T-cell (primary cell): ENCODE data around the gene KRCC1. TPM values are rescaled to one million over a fixed set of nuclear protein-coding genes. Genes with fewer than 3 reads are reported as not detected.
"Not testable (repeated sequence)": the region's sequence is repeated elsewhere in the genome, so short reads cannot be mapped to it uniquely, and the experiment has no call there.

Experiments
- ATAC-seq, 4 experiments: fragments of 200-7000 bp in 3 of 4; fragments of 150-1000 bp in 1 of 4; cut with Tn5 transposase; replicated peaks in 1 of 4; 1 replicate in 3 of 4; 2 replicates in 1 of 4; pipeline ENCODE4 v1.10.0; 2021; ENCODE audit warnings: moderate library complexity in 3 of 4, mild to moderate bottlenecking in 2 of 4, moderate number of reproducible peaks in 1 of 4
- CTCF ChIA-PET, 2 donors: fragments of 300-600 bp; sonication (Branson Sonifier 250); formaldehyde crosslinking; loops; one replicate each; lab custom pipeline; 2022; ENCODE audit warnings: antibody characterized with exemption in 2 of 2; lab: Charles Lee
- POLR2A ChIA-PET, 2 donors: fragments of 300-600 bp; sonication (Branson Sonifier 250); formaldehyde crosslinking; loops; one replicate each; lab custom pipeline; 2022; ENCODE audit warnings: antibody characterized with exemption in 2 of 2; lab: Charles Lee
- DNase-seq, 35 experiments: peaks; one replicate each; pipeline versions ENCODE4 v3.0.0 to v3.0.0-alpha.2; 2013 to 2023
- H3K27ac ChIP-seq: one replicate; pipeline ENCODE4 v1.5.1; 2013; ENCODE audit warnings: low read length
- H3K27me3 ChIP-seq, 2 experiments: replicated peaks in 1 of 2; 1 replicate in 1 of 2; 2 replicates in 1 of 2; pipeline versions ENCODE4 v1.6.1 to v1.7.0; 2013; ENCODE audit warnings: low read length in 1 of 2, mixed read lengths in 1 of 2; ENCODE audit not compliant: control insufficient read depth in 2 of 2, insufficient read depth in 2 of 2; ENCODE audit errors: extremely low read depth in 1 of 2
- H3K36me3 ChIP-seq, 2 donors: 1 replicate in 1 of 2; 2 replicates in 1 of 2; pipeline versions ENCODE4 v1.6.1 to v1.7.0; 2013; ENCODE audit warnings: low read length in 1 of 2; ENCODE audit not compliant: control insufficient read depth in 2 of 2, insufficient read depth in 1 of 2; ENCODE audit errors: extremely low read depth in 1 of 2
- H3K4me1 ChIP-seq, 2 experiments: 1 replicate in 1 of 2; 2 replicates in 1 of 2; pipeline versions ENCODE4 v1.6.1 to v1.7.0; 2013; ENCODE audit warnings: low read length in 2 of 2, mixed read lengths in 1 of 2; ENCODE audit not compliant: insufficient read depth in 2 of 2, control insufficient read depth in 1 of 2; ENCODE audit errors: extremely low read depth in 1 of 2
- H3K4me3 ChIP-seq, 2 donors: 1 replicate in 1 of 2; 2 replicates in 1 of 2; pipeline versions ENCODE4 v1.5.1 to v1.7.0; 2013; ENCODE audit warnings: mild to moderate bottlenecking in 2 of 2, low read length in 1 of 2, moderate library complexity in 1 of 2; ENCODE audit not compliant: control insufficient read depth in 1 of 2; ENCODE audit errors: extremely low read depth in 1 of 2
- H3K9me3 ChIP-seq: 2 replicates; pipeline ENCODE4 v1.7.0; 2013
- H3K27ac Mint-ChIP-seq, 2 donors: one replicate each; pipeline ENCODE4 v1.8.0; 2020 to 2021; ENCODE audit warnings: mild to moderate bottlenecking in 2 of 2, mixed read lengths in 2 of 2
- H3K27me3 Mint-ChIP-seq, 2 donors: one replicate each; pipeline ENCODE4 v1.8.0; 2021 to 2022; ENCODE audit warnings: mixed read lengths in 2 of 2
- H3K36me3 Mint-ChIP-seq: one replicate; pipeline ENCODE4 v1.8.0; 2021; ENCODE audit warnings: mixed read lengths
- H3K4me1 Mint-ChIP-seq, 3 donors: one replicate each; pipeline ENCODE4 v1.8.0; 2020 to 2022; ENCODE audit warnings: mixed read lengths in 3 of 3, mild to moderate bottlenecking in 1 of 3
- H3K4me3 Mint-ChIP-seq, 3 donors: one replicate each; pipeline ENCODE4 v1.8.0; 2020 to 2022; ENCODE audit warnings: mild to moderate bottlenecking in 3 of 3, mixed read lengths in 3 of 3, moderate library complexity in 3 of 3
- H3K9me3 Mint-ChIP-seq, 3 donors: one replicate each; pipeline ENCODE4 v1.8.0; 2020 to 2022; ENCODE audit warnings: mixed read lengths in 3 of 3
- whole genome bisulfite sequencing: methylation state at CpG from one replicate; pipeline ENCODE4 v1.1.5; 2013; ENCODE audit warnings: missing lambda C conversion rate; ENCODE audit not compliant: insufficient coverage; 5-methylcytosine and 5-hydroxymethylcytosine counted together
- total RNA-seq, 35 experiments: library from RNA in 6 of 35; stranded (reverse) in 6 of 35; fragments of 120-200 nt in 1 of 35; gene quantifications; one replicate each; pipeline versions ENCODE4 v1.2.1 to v1.2.4 and lab custom pipeline; 2013 to 2026

Gene KRCC1
- total RNA-seq, 5 donors from 2014 or later (not counting 1 experiment from before 2014, with no cell fraction given) = 9.0 to 24.9 (median 20.7) TPM

- WGBS = no CpG with 5 or more reads among the region's 1 CpG
- H3K36me3 ChIP-seq = no peaks in the 10 kb centered on the region
- no peak for ATAC-seq
- CTCF ChIA-PET = interaction anchor here in 1 of 2 donors (0.7 kb wide), 1 partner anchor 9 kb away, joined by 3 read pairs; no protein-coding TSS in a partner anchor
- no peak overlapping the region for H3K27ac ChIP-seq
- no peaks in the 10 kb centered on the region for H3K27me3 ChIP-seq
- no peaks in the 10 kb centered on the region for H3K9me3 ChIP-seq
- peak in 1 of 35 experiments; percentile 0 for DNase-seq
- H3K27me3 Mint-ChIP-seq = no peaks in the 10 kb centered on the region
- no peak overlapping the region for H3K27ac Mint-ChIP-seq
- no peak overlapping the region for H3K4me3 ChIP-seq
- H3K9me3 Mint-ChIP-seq = no peaks in the 10 kb centered on the region
- no peaks in the 10 kb centered on the region for H3K4me1 Mint-ChIP-seq
- POLR2A ChIA-PET = interaction anchor here in 1 of 2 donors (0.5 kb wide), 1 partner anchor 696 kb away, joined by 4 read pairs; the partner anchor contains the start of gene RPIA
- no peak overlapping the region for H3K4me3 Mint-ChIP-seq
- H3K36me3 Mint-ChIP-seq = no peaks in the 10 kb centered on the region
- no peaks in the 10 kb centered on the region for H3K4me1 ChIP-seq
These were observed 59.8 kb downstream of the KRCC1 start for GRCh38 chr2:87995756-87996155.

GRCh38 chr2:87994304-87994850 lies 61.2 kb downstream of the KRCC1 start:
- H3K27ac ChIP-seq, ATAC-seq, H3K4me3 Mint-ChIP-seq, H3K36me3 Mint-ChIP-seq, H3K4me1 ChIP-seq, H3K9me3 ChIP-seq, H3K27me3 Mint-ChIP-seq, H3K4me3 ChIP-seq, H3K9me3 Mint-ChIP-seq, POLR2A ChIA-PET, CTCF ChIA-PET, H3K27me3 ChIP-seq, H3K36me3 ChIP-seq, H3K4me1 Mint-ChIP-seq, H3K27ac Mint-ChIP-seq, DNase-seq: not testable (repeated sequence)
- no CpG with 5 or more reads among the region's 7 CpGs for WGBS

GRCh38 chr2:87992569-87992968 lies 63.0 kb downstream of the KRCC1 start:
- H3K9me3 Mint-ChIP-seq, H3K4me1 ChIP-seq, CTCF ChIA-PET, H3K27ac ChIP-seq, H3K36me3 ChIP-seq, DNase-seq, H3K9me3 ChIP-seq, ATAC-seq, H3K36me3 Mint-ChIP-seq, H3K4me3 ChIP-seq, H3K4me1 Mint-ChIP-seq, H3K27me3 ChIP-seq, H3K27ac Mint-ChIP-seq, H3K27me3 Mint-ChIP-seq, H3K4me3 Mint-ChIP-seq, POLR2A ChIA-PET: not testable (repeated sequence)
- WGBS = no CpG with 5 or more reads among the region's 3 CpGs

- H3K4me1 Mint-ChIP-seq = not testable (repeated sequence)
These were observed 68.1 kb downstream of the KRCC1 start for GRCh38 chr2:87987473-87987872.

GRCh38 chr2:87985902-87986301 lies 69.7 kb downstream of the KRCC1 start:
- ATAC-seq, H3K27ac ChIP-seq, CTCF ChIA-PET, DNase-seq, H3K27me3 Mint-ChIP-seq, POLR2A ChIA-PET, H3K4me1 Mint-ChIP-seq, H3K4me3 Mint-ChIP-seq, H3K27me3 ChIP-seq, H3K27ac Mint-ChIP-seq, H3K4me3 ChIP-seq, H3K36me3 Mint-ChIP-seq, H3K36me3 ChIP-seq, H3K4me1 ChIP-seq, H3K9me3 ChIP-seq, H3K9me3 Mint-ChIP-seq: not testable (repeated sequence)
- WGBS = no CpG with 5 or more reads among the region's 5 CpGs

More at GRCh38 chr2:87987473-87987872, 68.1 kb downstream of the KRCC1 start:
- H3K27me3 Mint-ChIP-seq, H3K4me1 ChIP-seq, H3K27ac ChIP-seq, H3K9me3 ChIP-seq, H3K36me3 Mint-ChIP-seq, H3K36me3 ChIP-seq, H3K4me3 ChIP-seq, POLR2A ChIA-PET, DNase-seq, H3K4me3 Mint-ChIP-seq, CTCF ChIA-PET, H3K27ac Mint-ChIP-seq, H3K9me3 Mint-ChIP-seq, ATAC-seq, H3K27me3 ChIP-seq: not testable (repeated sequence)
- no CpG with 5 or more reads among the region's 1 CpG for WGBS

- CTCF ChIA-PET, H3K9me3 Mint-ChIP-seq, DNase-seq, POLR2A ChIA-PET, H3K36me3 ChIP-seq, H3K9me3 ChIP-seq, H3K4me3 Mint-ChIP-seq, H3K27me3 ChIP-seq, H3K27me3 Mint-ChIP-seq, H3K4me1 Mint-ChIP-seq, H3K27ac ChIP-seq, H3K27ac Mint-ChIP-seq, ATAC-seq, H3K36me3 Mint-ChIP-seq, H3K4me3 ChIP-seq, H3K4me1 ChIP-seq: not testable (repeated sequence)
- no CpG with 5 or more reads among the region's 3 CpGs for WGBS
These were observed 74.4 kb downstream of the KRCC1 start for GRCh38 chr2:87981182-87981581.
